ENCODE data around the gene ARFIP1. TPM values are rescaled to one million over a fixed set of nuclear protein-coding genes. Genes with fewer than 3 reads are reported as not detected.

Gene ARFIP1
- total RNA-seq, 1 donor from 2014 or later: 36.6 TPM

GRCh38 chr4:152939621-152940020 is 159.9 kb downstream of the ARFIP1 start:
- no peak for DNase-seq

- DNase-seq: no peak
These were observed 160.7 kb downstream of the ARFIP1 start for GRCh38 chr4:152940461-152940860.

GRCh38 chr4:152941411-152941810 is 161.7 kb downstream of the ARFIP1 start:
- DNase-seq: no peak

- no peak for DNase-seq
These were observed 162.6 kb downstream of the ARFIP1 start for GRCh38 chr4:152942346-152942745.

- peak; percentile 70 for DNase-seq
These were observed 163.9 kb downstream of the ARFIP1 start for GRCh38 chr4:152943672-152944071.

- no peak for DNase-seq
These were observed 165.0 kb downstream of the ARFIP1 start for GRCh38 chr4:152944666-152945320.

- DNase-seq: no peak
These were observed 165.9 kb downstream of the ARFIP1 start for GRCh38 chr4:152945639-152946038.

- DNase-seq: no peak
These were observed 166.7 kb downstream of the ARFIP1 start for GRCh38 chr4:152946446-152946845.

- no peak for DNase-seq
These were observed 167.6 kb downstream of the ARFIP1 start for GRCh38 chr4:152947311-152947710.

- DNase-seq: no peak
These were observed 170.2 kb downstream of the ARFIP1 start for GRCh38 chr4:152949930-152950329.

- DNase-seq: no peak
These were observed 170.9 kb downstream of the ARFIP1 start for GRCh38 chr4:152950402-152951274.

- DNase-seq: no peak
These were observed 171.6 kb downstream of the ARFIP1 start for GRCh38 chr4:152951348-152951747.

- DNase-seq: no peak
These were observed 173.8 kb downstream of the ARFIP1 start for GRCh38 chr4:152953514-152953913.

- no peak for DNase-seq
These were observed 175.0 kb downstream of the ARFIP1 start for GRCh38 chr4:152954741-152955140.

GRCh38 chr4:152956147-152956546 is 176.4 kb downstream of the ARFIP1 start:
- no peak for DNase-seq

GRCh38 chr4:152956650-152957436 is 177.1 kb downstream of the ARFIP1 start:
- peak; percentile 66 for DNase-seq

- no peak for DNase-seq
These were observed 177.8 kb downstream of the ARFIP1 start for GRCh38 chr4:152957437-152958171.

- DNase-seq: no peak
These were observed 179.3 kb downstream of the ARFIP1 start for GRCh38 chr4:152959080-152959479.

- no peak for DNase-seq
These were observed 180.3 kb downstream of the ARFIP1 start for GRCh38 chr4:152960082-152960481.

GRCh38 chr4:152961014-152961772 is 181.4 kb downstream of the ARFIP1 start:
- no peak for DNase-seq

- no peak for DNase-seq
These were observed 182.0 kb downstream of the ARFIP1 start for GRCh38 chr4:152961773-152962115.

Measured in tongue (tissue), 2 donors.